Stomach (tissue), 4 donors: ENCODE measurements around the gene CPT1C.

ENCODE experiments used
- CTCF ChIP-seq, 7 experiments: fragments of 450-650 bp in 4 of 7; fragments of 200-600 bp in 3 of 7; sonication (generic) in 3 of 7; IDR thresholded peaks; one replicate each; pipeline ENCODE4 v1.5.1; 2016 to 2019; ENCODE audit warnings: antibody characterized with exemption in 7 of 7, control low read depth in 2 of 7, mild to moderate bottlenecking in 1 of 7
- POLR2AphosphoS5 ChIP-seq, 3 donors: sonication (generic); formaldehyde crosslinking; IDR thresholded peaks; one replicate each; pipeline ENCODE4 v1.6.1; 2016; ENCODE audit warnings: antibody characterized with exemption in 3 of 3

DNA sequence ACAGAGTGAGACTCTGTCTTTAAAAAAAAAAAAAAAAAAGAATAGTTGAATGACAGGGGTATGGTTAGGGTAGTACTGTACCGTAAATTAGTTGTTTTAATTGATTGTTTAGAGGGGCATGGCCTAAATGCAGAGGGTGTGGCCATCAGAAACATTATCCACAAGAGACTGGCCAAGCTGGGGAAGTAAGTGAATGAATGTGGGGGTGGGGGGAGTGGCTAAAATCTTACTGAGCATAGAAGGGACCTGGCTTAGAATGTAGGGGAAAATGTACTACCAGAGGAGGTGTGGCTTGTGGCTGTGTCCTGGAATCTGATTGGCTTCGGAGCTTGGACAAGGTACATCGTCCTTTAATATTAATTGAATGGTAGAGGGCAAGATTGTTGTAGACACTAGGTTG lies 21.4 kb upstream of the CPT1C start:
- TF ChIP-seq POLR2AphosphoS5 (IDR thresholded peaks at IDR 0.05), result no peak
- TF ChIP-seq CTCF (IDR thresholded peaks at IDR 0.05), result no peak
